ENCODE data around the gene FYN.
"Not testable (repeated sequence)": the region's sequence is repeated elsewhere in the genome, so short reads cannot be mapped to it uniquely, and the experiment has no call there.

Gene FYN

GRCh38 chr6:111789598-111789997 lies 83.7 kb downstream of the FYN start:
- DNase-seq (ENCODE audit: low read depth in 2 of 2): no peak

- no peak for DNase-seq (ENCODE audit: low read depth in 2 of 2)
These were observed 84.6 kb downstream of the FYN start for GRCh38 chr6:111788379-111789276.

DNA sequence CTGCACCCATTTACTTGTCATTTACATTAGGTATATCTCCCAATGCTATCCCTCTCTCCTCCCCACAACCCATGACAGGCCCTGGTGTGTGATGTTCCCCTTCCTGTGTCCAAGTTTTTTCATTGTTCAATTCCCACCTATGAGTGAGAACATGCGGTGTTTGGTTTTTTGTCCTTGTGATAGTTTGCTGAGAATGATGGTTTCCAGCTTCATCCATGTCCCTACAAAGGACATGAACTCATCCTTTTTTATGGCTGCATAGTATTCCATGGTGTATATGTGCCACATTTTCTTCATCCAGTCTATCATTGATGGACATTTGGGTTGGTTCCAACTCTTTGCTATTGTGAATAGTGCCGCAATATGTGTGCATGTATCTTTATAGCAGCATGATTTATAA lies 87.1 kb downstream of the FYN start:
- DNase-seq (ENCODE audit: low read depth in 2 of 2): not testable (repeated sequence)

GRCh38 chr6:111784433-111784832 lies 88.8 kb downstream of the FYN start:
- no peak for DNase-seq (ENCODE audit: low read depth in 2 of 2)

- DNase-seq (ENCODE audit: low read depth in 2 of 2): no peak
These were observed 90.3 kb downstream of the FYN start for GRCh38 chr6:111782887-111783466.

- no peak for DNase-seq (ENCODE audit: low read depth in 2 of 2)
These were observed 91.0 kb downstream of the FYN start for GRCh38 chr6:111782192-111782809.

- peak in 1 of 2 experiments; percentile 22 for DNase-seq (ENCODE audit: low read depth in 2 of 2)
These were observed 92.1 kb downstream of the FYN start for GRCh38 chr6:111781041-111781708.

DNA sequence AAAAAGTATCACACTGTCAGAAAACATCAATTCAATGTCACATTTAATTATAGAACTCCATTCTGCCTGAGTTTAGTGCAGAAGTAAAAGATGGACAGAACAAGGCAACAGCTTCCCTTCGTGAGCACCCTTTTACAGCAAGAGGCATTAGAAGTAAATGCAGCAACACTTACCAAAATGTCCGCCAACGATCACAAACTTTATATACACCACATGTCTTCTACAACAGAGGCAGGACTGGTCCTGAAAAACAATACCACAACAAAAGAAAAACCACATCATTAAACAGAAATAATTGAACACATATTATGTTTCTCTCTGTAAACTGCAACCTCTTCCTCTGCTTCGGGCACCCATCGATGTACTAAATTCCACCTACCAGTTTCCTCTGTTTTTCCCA lies 92.9 kb downstream of the FYN start:
- DNase-seq (ENCODE audit: low read depth in 2 of 2): no peak

DNA sequence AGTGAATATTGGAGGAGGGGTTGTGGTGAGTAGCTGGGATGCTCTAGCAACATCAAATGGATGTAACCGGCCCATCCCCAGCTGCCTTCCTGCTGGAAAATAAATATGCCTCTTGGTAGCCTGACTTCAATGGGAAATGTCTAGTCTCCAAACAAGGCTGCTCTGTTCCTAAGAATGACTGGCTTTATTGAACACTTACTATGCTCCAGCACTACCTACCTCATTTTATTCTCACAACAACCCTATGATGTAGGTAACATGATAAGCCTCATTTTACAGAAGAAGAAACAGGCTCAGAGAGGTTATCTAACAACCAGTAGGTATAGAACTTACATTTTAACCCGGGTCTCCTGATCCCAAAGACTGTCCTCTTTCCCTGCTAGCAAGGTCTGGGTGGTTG lies 93.6 kb downstream of the FYN start:
- no peak for DNase-seq (ENCODE audit: low read depth in 2 of 2)

GRCh38 chr6:111779031-111779430 lies 94.2 kb downstream of the FYN start:
- no peak for DNase-seq (ENCODE audit: low read depth in 2 of 2)

DNA sequence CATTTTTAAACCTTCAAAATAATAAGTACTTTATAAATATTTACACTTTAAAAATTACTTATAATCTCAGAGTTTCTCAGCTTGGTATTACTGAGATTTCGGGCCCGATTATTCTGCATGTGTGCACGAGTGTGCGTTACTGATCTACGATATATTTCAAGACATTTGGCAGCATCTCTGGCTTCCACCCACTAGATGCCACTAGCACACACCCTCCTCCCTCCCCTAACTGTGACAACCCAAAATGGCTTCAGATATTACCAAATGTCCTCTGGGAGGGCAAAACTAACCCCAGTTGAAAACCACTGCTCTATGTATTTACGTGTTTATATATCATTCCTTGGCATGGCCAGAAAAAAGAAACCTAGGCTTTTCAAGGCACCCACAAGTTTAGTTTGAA lies 95.9 kb downstream of the FYN start:
- DNase-seq (ENCODE audit: low read depth in 2 of 2): no peak

DNA sequence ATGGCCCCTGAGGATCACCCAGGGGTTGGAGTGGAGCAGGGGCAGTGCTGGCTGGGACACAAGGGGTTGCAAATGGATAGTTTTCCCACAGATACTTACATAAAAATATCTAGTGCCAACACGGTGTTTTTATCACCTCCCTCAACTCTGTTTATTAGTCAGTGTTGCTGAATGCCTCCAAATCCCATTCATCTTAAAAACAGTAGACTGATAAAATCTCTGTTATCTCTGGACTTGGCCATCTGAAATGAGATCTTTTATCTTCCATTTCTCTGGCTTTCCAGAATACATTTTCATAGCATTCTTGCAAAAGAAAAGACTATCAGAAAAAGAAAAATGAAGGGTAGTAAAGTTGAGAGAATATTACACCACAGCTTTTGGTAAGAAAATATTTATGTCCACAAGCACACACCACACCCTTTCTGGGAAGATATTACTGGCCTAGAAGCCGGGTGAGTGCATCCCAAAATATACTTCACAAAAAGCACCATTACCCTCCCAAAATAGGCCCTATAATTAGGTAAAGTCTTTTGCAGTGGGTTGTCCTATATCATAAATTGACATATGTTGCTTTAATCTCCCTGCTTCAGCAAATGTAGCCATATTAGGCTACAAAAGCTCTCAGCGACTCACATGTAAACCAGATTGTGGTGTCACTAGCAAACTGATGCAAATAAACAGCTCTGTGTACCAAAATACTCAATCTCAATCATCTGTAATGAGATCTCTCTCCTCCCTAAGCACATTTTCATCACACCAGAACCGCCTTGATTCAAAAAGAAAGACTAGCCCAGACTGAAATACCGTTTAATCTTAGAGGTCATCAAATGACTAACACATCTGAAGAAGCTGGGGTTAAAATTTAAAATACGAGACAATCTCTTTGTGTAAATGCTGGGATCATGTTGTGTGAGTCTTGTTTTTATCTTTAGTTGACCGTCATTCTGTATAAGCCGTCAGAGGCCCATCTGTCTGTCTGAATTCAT lies 96.7 kb downstream of the FYN start:
- no peak for DNase-seq (ENCODE audit: low read depth in 2 of 2)

DNA sequence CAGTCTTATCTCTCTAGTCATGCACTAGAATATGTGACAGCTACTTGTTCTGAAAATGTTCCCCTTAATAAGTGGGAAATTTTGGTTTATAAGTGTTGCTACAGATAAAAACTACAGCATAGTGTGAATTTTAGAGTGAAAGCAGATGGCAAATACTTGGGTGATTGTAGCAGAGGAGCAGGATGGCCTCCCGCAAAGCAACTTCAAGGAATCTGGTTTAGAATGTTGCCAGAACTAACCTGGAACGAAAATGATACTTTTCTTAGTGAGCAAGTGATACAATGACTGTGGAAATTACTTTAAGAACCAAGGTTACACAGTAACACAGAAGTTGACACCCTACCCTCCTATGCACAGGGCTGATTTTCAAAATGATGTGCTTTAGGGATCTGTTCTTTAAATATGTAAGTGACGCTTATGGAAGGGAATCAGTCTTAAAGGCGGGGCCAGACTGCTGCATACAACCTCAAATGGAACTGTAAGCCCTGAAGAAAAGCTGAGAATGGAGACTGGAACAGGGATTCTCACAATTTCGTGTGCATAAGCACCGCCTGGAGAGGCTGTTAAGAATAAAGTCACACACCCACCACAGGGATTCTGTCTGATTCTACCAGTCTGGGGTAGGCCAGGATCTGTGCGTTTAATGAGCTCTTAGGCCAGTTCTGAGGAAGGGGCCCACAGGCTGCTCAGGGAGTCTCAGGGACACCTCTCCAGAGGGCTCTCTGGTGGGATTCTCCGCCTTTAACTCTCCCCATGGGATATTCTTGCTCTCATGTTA lies 97.9 kb downstream of the FYN start:
- no peak for DNase-seq (ENCODE audit: low read depth in 2 of 2)

GRCh38 chr6:111774346-111774703 lies 98.9 kb downstream of the FYN start:
- DNase-seq (ENCODE audit: low read depth in 2 of 2): no peak

GRCh38 chr6:111773501-111774345 lies 99.5 kb downstream of the FYN start:
- no peak for DNase-seq (ENCODE audit: low read depth in 2 of 2)

- no peak for DNase-seq (ENCODE audit: low read depth in 2 of 2)
These were observed 100.9 kb downstream of the FYN start for GRCh38 chr6:111772381-111772780.

DNA sequence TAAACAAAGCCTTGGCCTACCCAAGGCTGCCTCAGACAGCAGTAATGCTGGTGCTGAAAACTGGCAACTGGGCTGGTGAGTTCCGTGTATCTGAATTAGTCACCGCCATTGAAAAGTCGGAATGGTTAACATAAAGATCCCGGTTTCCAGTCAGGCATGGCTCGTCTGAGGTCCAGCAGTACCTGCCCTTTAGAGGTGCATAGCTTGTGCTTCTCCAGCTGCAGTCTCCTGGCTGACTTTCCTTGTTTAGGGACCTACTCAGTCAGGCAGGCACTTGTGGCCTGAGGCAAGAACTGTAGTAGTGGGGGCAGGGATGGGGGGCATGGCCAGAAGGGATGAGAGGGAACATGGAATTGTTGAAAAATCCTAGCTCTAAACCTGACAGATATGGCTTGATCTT lies 101.6 kb downstream of the FYN start:
- DNase-seq (ENCODE audit: low read depth in 2 of 2): no peak

GRCh38 chr6:111771094-111771432 lies 102.2 kb downstream of the FYN start:
- no peak for DNase-seq (ENCODE audit: low read depth in 2 of 2)

- DNase-seq (ENCODE audit: low read depth in 2 of 2): no peak
These were observed 102.8 kb downstream of the FYN start for GRCh38 chr6:111770263-111771093.

All from fibroblast of skin of left quadriceps (primary cell).